GM19328 (cell line): ENCODE measurements around the gene GPC5.

Source experiments
- ATAC-seq: cut with Tn5 transposase; IDR thresholded peaks from one replicate; pipeline ENCODE4 v1.9.1; 2021; ENCODE audit warnings: mild to moderate bottlenecking, moderate library complexity; ENCODE audit not compliant: unreplicated experiment

GPC5 gene

GRCh38 chr13:91454666-91455065 lies 56.2 kb downstream of the GPC5 start:
- ATAC-seq = no peak

- no peak for ATAC-seq
Measured at GRCh38 chr13:91456837-91457236, 58.4 kb downstream of the GPC5 start.

- ATAC-seq = no peak
Measured at GRCh38 chr13:91459485-91459884, 61.1 kb downstream of the GPC5 start.

GRCh38 chr13:91464336-91464735 lies 65.9 kb downstream of the GPC5 start:
- no peak for ATAC-seq

GRCh38 chr13:91467236-91467635 lies 68.8 kb downstream of the GPC5 start:
- no peak for ATAC-seq

GRCh38 chr13:91468301-91468700 lies 69.9 kb downstream of the GPC5 start:
- ATAC-seq = no peak

- ATAC-seq = no peak
Measured at GRCh38 chr13:91470084-91470621, 71.7 kb downstream of the GPC5 start.

GRCh38 chr13:91470681-91471080 lies 72.3 kb downstream of the GPC5 start:
- ATAC-seq = no peak

GRCh38 chr13:91482427-91482826 lies 84.0 kb downstream of the GPC5 start:
- ATAC-seq = no peak

GRCh38 chr13:91491980-91492379 lies 93.6 kb downstream of the GPC5 start:
- ATAC-seq = no peak

GRCh38 chr13:91493442-91493841 lies 95.0 kb downstream of the GPC5 start:
- no peak for ATAC-seq

- no peak for ATAC-seq
Measured at GRCh38 chr13:91498298-91498697, 99.9 kb downstream of the GPC5 start.

- no peak for ATAC-seq
Measured at GRCh38 chr13:91504216-91504615, 105.8 kb downstream of the GPC5 start.

- ATAC-seq = no peak
Measured at GRCh38 chr13:91506759-91507158, 108.3 kb downstream of the GPC5 start.

GRCh38 chr13:91510058-91510457 lies 111.6 kb downstream of the GPC5 start:
- no peak for ATAC-seq

GRCh38 chr13:91513790-91514189 lies 115.4 kb downstream of the GPC5 start:
- ATAC-seq = no peak

GRCh38 chr13:91516799-91517198 lies 118.4 kb downstream of the GPC5 start:
- no peak for ATAC-seq

GRCh38 chr13:91520952-91521351 lies 122.5 kb downstream of the GPC5 start:
- no peak for ATAC-seq

GRCh38 chr13:91523116-91523515 lies 124.7 kb downstream of the GPC5 start:
- no peak for ATAC-seq

- ATAC-seq = no peak
Measured at GRCh38 chr13:91526543-91527033, 128.2 kb downstream of the GPC5 start.

GRCh38 chr13:91529739-91530482 lies 131.5 kb downstream of the GPC5 start:
- no peak for ATAC-seq

GRCh38 chr13:91531646-91532045 lies 133.2 kb downstream of the GPC5 start:
- ATAC-seq = no peak

- ATAC-seq = no peak
Measured at GRCh38 chr13:91533354-91533753, 134.9 kb downstream of the GPC5 start.
